Fibroblast of lung (primary cell): ENCODE data around the gene GRIK1. TPM values are rescaled to one million over a fixed set of nuclear protein-coding genes. Genes with fewer than 3 reads are reported as not detected.

Experiments
- DNase-seq, 2 donors: peaks; one replicate each; pipeline versions ENCODE4 v3.0.0 to v3.0.0-alpha.2; 2010; ENCODE audit warnings: low read depth in 2 of 2
- H2AFZ ChIP-seq: 2 replicates; pipeline ENCODE4 v1.5.1; 2012; ENCODE audit warnings: low read length, control low read depth, inconsistent platforms
- H3K27ac ChIP-seq: 2 replicates; pipeline ENCODE4 v1.5.1; 2011; ENCODE audit warnings: low read length, control low read depth; ENCODE audit not compliant: insufficient read depth
- H3K27me3 ChIP-seq: 2 replicates; pipeline ENCODE4 v1.5.1; 2011; ENCODE audit warnings: mild to moderate bottlenecking, low read length; ENCODE audit not compliant: control insufficient read depth, insufficient read depth
- H3K36me3 ChIP-seq: 2 replicates; pipeline ENCODE4 v1.5.1; 2011; ENCODE audit warnings: low read length; ENCODE audit not compliant: control insufficient read depth, insufficient read depth
- H3K4me1 ChIP-seq: 2 replicates; pipeline ENCODE4 v1.5.1; 2011; ENCODE audit warnings: low read length; ENCODE audit not compliant: control insufficient read depth, insufficient read depth; ENCODE audit errors: extremely low read depth
- H3K4me2 ChIP-seq: 2 replicates; pipeline ENCODE4 v1.5.1; 2011; ENCODE audit warnings: low read length, control low read depth; ENCODE audit not compliant: insufficient read depth; ENCODE audit errors: extremely low read depth
- H3K4me3 ChIP-seq, 4 experiments: fragments of 200-600 bp in 1 of 4; sonication (generic) in 1 of 4; replicated peaks in 1 of 4; 2 replicates each; pipeline ENCODE4 v1.5.1; 2011 to 2016; ENCODE audit warnings: low read length in 4 of 4, low read depth in 3 of 4, mild to moderate bottlenecking in 3 of 4, control low read depth in 2 of 4, inconsistent platforms in 1 of 4, mixed read lengths in 1 of 4; ENCODE audit not compliant: insufficient read depth in 1 of 4; ENCODE audit errors: control extremely low read depth in 1 of 4
- H3K79me2 ChIP-seq: 2 replicates; pipeline ENCODE4 v1.5.1; 2012; ENCODE audit warnings: mild to moderate bottlenecking, low read length, inconsistent platforms; ENCODE audit not compliant: control insufficient read depth, insufficient read depth
- H3K9ac ChIP-seq: 2 replicates; pipeline ENCODE4 v1.5.1; 2011; ENCODE audit warnings: mild to moderate bottlenecking, low read length, control low read depth; ENCODE audit not compliant: insufficient read depth
- H3K9me3 ChIP-seq: 2 replicates; pipeline ENCODE4 v1.5.1; 2012; ENCODE audit warnings: low read depth, low read length; ENCODE audit not compliant: control insufficient read depth, insufficient read depth
- H4K20me1 ChIP-seq: 2 replicates; pipeline ENCODE4 v1.5.1; 2011; ENCODE audit warnings: low read length; ENCODE audit not compliant: control insufficient read depth, insufficient read depth; ENCODE audit errors: extremely low read depth
- EZH2 ChIP-seq: IDR thresholded peaks from 2 replicates; pipeline ENCODE4 v1.5.1; 2012; ENCODE audit warnings: low read length, control low read depth, mild to moderate bottlenecking; ENCODE audit errors: missing control alignments
- polyA plus RNA-seq, 2 donors: library from polyadenylated mRNA; depleted of rRNA in 1 of 2; stranded (reverse) in 1 of 2; unstranded in 1 of 2; fragments of >200 nt; gene quantifications; 2 replicates each; pipeline ENCODE4 v1.2.1, GENCODE V29; 2011 to 2012; ENCODE audit warnings: missing spikeins in 1 of 2
- total RNA-seq: library from RNA; depleted of rRNA; stranded (reverse); fragments of >200 nt; gene quantifications from 2 replicates; pipeline ENCODE4 v1.2.1, GENCODE V29; 2014
- TF ChIP-seq, protein P1 (sequence below), 2 donors: IDR thresholded peaks in 1 of 2; conservative IDR thresholded peaks in 1 of 2; 1 replicate in 1 of 2; 2 replicates in 1 of 2; pipeline ENCODE4 v1.5.1; 2011 to 2012; ENCODE audit warnings: low read length in 2 of 2, control low read depth in 1 of 2, inconsistent platforms in 1 of 2, low read depth in 1 of 2, mild to moderate bottlenecking in 1 of 2

Gene GRIK1
- total and polyA plus RNA-seq, 2 donors (not counting 1 experiment from before 2014, with no cell fraction given), result not detected

DNA sequence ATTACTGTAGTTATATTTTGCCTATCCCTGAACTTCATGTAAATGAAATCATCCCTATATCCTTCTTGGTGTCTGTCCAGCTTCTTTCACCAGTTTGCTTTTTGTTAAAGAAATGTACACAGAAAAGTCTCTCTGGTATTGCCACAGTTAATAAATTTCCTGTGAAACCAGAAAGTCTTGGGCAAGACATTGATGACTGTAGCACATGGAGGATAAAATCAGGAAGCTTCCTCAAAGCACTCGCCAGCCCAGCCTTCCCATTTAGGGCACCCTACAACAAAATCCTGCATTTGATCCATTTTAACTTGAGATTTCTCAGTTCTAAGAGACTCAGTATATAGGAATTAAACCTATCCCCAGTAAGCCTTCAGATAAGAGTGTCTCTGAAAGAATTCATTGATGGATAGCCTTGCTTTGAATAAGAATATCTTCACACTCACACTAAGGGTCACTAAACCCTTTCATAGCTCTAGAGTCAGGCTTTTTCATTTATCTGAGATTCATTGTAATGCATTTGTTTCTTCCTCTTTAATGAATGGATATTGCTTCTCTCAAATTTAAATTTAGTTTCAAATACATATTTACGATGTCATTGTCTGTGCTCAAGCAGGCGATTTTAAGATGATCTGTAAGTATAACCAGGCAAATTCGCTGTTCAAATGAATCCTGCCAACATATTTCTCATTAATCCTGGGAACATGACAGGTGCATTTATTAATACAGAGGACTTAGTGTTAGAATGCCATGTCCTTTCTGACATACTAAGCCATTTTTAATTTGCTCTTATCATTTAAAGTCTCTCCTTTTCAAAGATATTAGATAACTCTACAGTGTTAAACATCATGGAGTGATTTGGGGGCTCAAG, 153.1 kb downstream of the GRIK1 start:
- no peak for TF ChIP-seq EZH2
- TF ChIP-seq, protein P1, sequence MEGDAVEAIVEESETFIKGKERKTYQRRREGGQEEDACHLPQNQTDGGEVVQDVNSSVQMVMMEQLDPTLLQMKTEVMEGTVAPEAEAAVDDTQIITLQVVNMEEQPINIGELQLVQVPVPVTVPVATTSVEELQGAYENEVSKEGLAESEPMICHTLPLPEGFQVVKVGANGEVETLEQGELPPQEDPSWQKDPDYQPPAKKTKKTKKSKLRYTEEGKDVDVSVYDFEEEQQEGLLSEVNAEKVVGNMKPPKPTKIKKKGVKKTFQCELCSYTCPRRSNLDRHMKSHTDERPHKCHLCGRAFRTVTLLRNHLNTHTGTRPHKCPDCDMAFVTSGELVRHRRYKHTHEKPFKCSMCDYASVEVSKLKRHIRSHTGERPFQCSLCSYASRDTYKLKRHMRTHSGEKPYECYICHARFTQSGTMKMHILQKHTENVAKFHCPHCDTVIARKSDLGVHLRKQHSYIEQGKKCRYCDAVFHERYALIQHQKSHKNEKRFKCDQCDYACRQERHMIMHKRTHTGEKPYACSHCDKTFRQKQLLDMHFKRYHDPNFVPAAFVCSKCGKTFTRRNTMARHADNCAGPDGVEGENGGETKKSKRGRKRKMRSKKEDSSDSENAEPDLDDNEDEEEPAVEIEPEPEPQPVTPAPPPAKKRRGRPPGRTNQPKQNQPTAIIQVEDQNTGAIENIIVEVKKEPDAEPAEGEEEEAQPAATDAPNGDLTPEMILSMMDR (conservative IDR thresholded peaks at IDR 0.05 in 1 of 2, IDR thresholded peaks at IDR 0.05 in 1 of 2; ENCODE audit: low read depth in 1 of 2, low read length in 2 of 2), result no peak
- H2AFZ ChIP-seq, result no peak overlapping the region
- H3K27ac ChIP-seq, result no peak overlapping the region
- H3K36me3 ChIP-seq, result no peaks in the 10 kb centered on the region
- H3K27me3 ChIP-seq, result no peaks in the 10 kb centered on the region
- no peaks in the 10 kb centered on the region for H4K20me1 ChIP-seq
- DNase-seq, result peak in 1 of 2 donors; percentile 17
- H3K9ac ChIP-seq, result no peak overlapping the region
- H3K4me1 ChIP-seq, result no peaks in the 10 kb centered on the region
- H3K79me2 ChIP-seq, result no peaks in the 10 kb centered on the region
- H3K4me3 ChIP-seq, result no peak overlapping the region
- no peak overlapping the region for H3K4me2 ChIP-seq
- no peaks in the 10 kb centered on the region for H3K9me3 ChIP-seq

DNA sequence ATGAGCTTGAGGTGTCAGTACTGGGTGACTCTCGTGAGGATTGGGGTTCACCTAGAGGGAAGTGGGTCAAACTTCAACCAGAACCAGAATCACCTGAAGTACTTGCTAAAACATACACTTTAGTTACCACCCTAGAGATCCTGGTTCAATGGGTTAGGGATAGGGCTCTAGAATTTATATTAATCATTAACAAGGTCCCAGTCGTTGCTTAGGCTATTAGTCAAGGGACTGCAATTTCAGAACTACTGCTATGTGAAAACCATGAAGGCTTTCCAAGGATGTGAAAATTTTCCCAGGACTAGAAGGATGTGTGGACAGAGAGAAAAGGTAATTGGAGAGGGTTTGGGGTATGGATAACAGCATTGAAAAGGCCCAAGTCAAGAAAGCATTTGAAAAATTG, 162.6 kb downstream of the GRIK1 start:
- Histone ChIP-seq H2AFZ (no peak overlapping the region), H3K79me2 (no peaks in the 10 kb centered on the region), H3K36me3 (no peaks in the 10 kb centered on the region), H3K9ac (no peak overlapping the region), H3K4me1 (no peaks in the 10 kb centered on the region), H4K20me1 (no peaks in the 10 kb centered on the region), H3K4me3 (no peak overlapping the region), H3K9me3 (no peaks in the 10 kb centered on the region), H3K27me3 (no peaks in the 10 kb centered on the region), H3K27ac (no peak overlapping the region), H3K4me2 (no peak overlapping the region)
- no peak for DNase-seq
- no peak for TF ChIP-seq EZH2
- TF ChIP-seq, protein P1 (conservative IDR thresholded peaks at IDR 0.05 in 1 of 2, IDR thresholded peaks at IDR 0.05 in 1 of 2; ENCODE audit: low read depth in 1 of 2, low read length in 2 of 2), result no peak

DNA sequence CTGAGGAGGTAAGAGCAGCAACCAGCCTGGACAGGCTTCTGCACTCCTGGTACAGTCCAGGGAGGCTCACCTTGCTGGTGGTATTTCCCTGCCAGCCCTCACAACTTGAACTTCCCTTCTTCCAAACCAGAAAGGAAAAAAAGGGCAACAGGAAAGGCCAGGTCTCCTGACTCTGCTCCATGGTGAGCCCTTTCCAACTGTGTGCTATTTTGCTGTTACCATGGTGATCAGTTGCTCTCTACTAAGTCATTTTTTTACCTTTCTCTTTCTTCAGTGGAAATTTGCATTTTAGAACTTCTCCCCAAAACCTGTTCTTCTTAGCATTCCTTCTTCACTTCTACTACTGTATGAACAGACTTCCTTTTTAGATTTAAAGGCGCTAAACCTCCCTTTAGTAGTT, 164.3 kb downstream of the GRIK1 start:
- TF ChIP-seq, protein P1 (conservative IDR thresholded peaks at IDR 0.05 in 1 of 2, IDR thresholded peaks at IDR 0.05 in 1 of 2; ENCODE audit: low read depth in 1 of 2, low read length in 2 of 2), result no peak
- no peak for TF ChIP-seq EZH2
- Histone ChIP-seq H3K27me3 (no peaks in the 10 kb centered on the region), H3K36me3 (no peaks in the 10 kb centered on the region), H3K4me1 (no peaks in the 10 kb centered on the region), H3K9me3 (no peaks in the 10 kb centered on the region), H3K9ac (no peak overlapping the region), H3K4me2 (no peak overlapping the region), H3K79me2 (no peaks in the 10 kb centered on the region), H2AFZ (no peak overlapping the region), H3K27ac (no peak overlapping the region), H3K4me3 (no peak overlapping the region), H4K20me1 (no peaks in the 10 kb centered on the region)
- no peak for DNase-seq
